ENCODE measurements around the gene MACROH2A2. TPM values are rescaled to one million over a fixed set of nuclear protein-coding genes. Genes with fewer than 3 reads are reported as not detected.
"Not testable (repeated sequence)": the region's sequence is repeated elsewhere in the genome, so short reads cannot be mapped to it uniquely, and the experiment has no call there.

Gene MACROH2A2
- total and polyA plus RNA-seq, 2 donors = 15.2 to 18.4 TPM

DNA sequence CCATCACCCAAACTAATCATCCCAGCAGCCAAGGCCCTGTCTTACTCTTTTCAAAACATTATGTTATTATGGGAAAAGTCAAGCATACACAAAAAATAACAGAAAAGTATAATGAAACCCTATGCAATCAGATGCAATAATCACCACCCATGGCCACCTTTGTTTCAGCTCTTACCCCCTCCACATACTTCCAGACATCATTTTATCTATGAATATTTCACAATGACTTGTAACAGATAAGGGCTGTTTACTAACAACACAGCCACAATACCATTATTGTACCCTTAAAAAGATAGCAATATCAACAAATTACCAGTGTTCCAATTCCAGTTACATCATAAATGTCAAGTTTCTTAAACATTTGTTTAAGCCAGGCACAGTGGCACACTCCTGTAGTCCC, 44.8 kb downstream of the MACROH2A2 start:
- no peaks in the 10 kb centered on the region for H3K36me3 ChIP-seq (ENCODE audit: insufficient read depth)
- DNase-seq (ENCODE audit: extremely low spot score) = no peak
- H3K4me3 ChIP-seq (ENCODE audit: low read depth, low read length) = no peak overlapping the region
- H3K27ac ChIP-seq (ENCODE audit: low read depth) = no peak overlapping the region
- H3K4me1 ChIP-seq (ENCODE audit: insufficient read depth) = no peaks in the 10 kb centered on the region

GRCh38 chr10:70098271-70098670, 45.6 kb downstream of the MACROH2A2 start:
- 94% methylated on average over 3 of the region's 3 CpGs for WGBS
- H3K4me1 ChIP-seq (ENCODE audit: insufficient read depth) = no peaks in the 10 kb centered on the region
- H3K36me3 ChIP-seq (ENCODE audit: insufficient read depth) = peaks cover 2% of the 10 kb centered on the region
- no peak for DNase-seq (ENCODE audit: extremely low spot score)
- no peak overlapping the region for H3K4me3 ChIP-seq (ENCODE audit: low read depth, low read length)
- H3K27ac ChIP-seq (ENCODE audit: low read depth) = no peak overlapping the region

- WGBS = 79% methylated on average over 11 of the region's 11 CpGs
- not testable (repeated sequence) for H3K4me1 ChIP-seq (ENCODE audit: insufficient read depth); DNase-seq (ENCODE audit: extremely low spot score); H3K27ac ChIP-seq (ENCODE audit: low read depth); H3K36me3 ChIP-seq (ENCODE audit: insufficient read depth); H3K4me3 ChIP-seq (ENCODE audit: low read depth, low read length)
These were observed 48.5 kb downstream of the MACROH2A2 start for GRCh38 chr10:70101068-70101562.

DNA sequence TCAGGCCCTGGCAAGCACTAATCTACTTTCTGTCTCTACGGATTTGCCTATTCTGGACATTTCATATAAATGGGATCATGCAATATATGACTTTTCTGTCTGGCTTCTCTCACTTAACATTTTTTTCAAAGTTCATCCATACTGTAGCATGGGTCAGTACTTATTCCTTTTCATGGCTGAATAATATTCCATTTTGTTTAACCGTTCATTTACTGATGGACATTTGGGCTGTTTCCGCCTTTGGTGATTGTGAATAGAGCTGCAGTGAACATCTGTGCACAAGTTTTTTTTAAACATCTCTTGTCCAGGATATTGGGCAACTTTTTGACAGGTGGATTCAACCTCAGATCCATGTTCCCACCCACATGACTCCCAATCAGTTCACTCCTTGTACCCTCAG, 49.0 kb downstream of the MACROH2A2 start:
- peaks cover 2% of the 10 kb centered on the region for H3K36me3 ChIP-seq (ENCODE audit: insufficient read depth)
- no peak overlapping the region for H3K27ac ChIP-seq (ENCODE audit: low read depth)
- H3K4me1 ChIP-seq (ENCODE audit: insufficient read depth) = no peaks in the 10 kb centered on the region
- no peak overlapping the region for H3K4me3 ChIP-seq (ENCODE audit: low read depth, low read length)
- no peak for DNase-seq (ENCODE audit: extremely low spot score)
- 85% methylated on average over 3 of the region's 3 CpGs for WGBS

GRCh38 chr10:70106958-70107791, 54.5 kb downstream of the MACROH2A2 start:
- no peak overlapping the region for H3K4me3 ChIP-seq (ENCODE audit: low read depth, low read length)
- H3K4me1 ChIP-seq (ENCODE audit: insufficient read depth) = no peaks in the 10 kb centered on the region
- no peak for DNase-seq (ENCODE audit: extremely low spot score)
- WGBS = 73% methylated on average over 22 of the region's 22 CpGs
- peaks cover 2% of the 10 kb centered on the region for H3K36me3 ChIP-seq (ENCODE audit: insufficient read depth)
- no peak overlapping the region for H3K27ac ChIP-seq (ENCODE audit: low read depth)

GRCh38 chr10:70109064-70109729, 56.6 kb downstream of the MACROH2A2 start:
- H3K36me3 ChIP-seq (ENCODE audit: insufficient read depth) = no peaks in the 10 kb centered on the region
- 91% methylated on average over 18 of the region's 18 CpGs for whole genome bisulfite sequencing
- no peak overlapping the region for H3K27ac ChIP-seq (ENCODE audit: low read depth)
- no peak for DNase-seq (ENCODE audit: extremely low spot score)
- no peaks in the 10 kb centered on the region for H3K4me1 ChIP-seq (ENCODE audit: insufficient read depth)
- no peak overlapping the region for H3K4me3 ChIP-seq (ENCODE audit: low read depth, low read length)

DNA sequence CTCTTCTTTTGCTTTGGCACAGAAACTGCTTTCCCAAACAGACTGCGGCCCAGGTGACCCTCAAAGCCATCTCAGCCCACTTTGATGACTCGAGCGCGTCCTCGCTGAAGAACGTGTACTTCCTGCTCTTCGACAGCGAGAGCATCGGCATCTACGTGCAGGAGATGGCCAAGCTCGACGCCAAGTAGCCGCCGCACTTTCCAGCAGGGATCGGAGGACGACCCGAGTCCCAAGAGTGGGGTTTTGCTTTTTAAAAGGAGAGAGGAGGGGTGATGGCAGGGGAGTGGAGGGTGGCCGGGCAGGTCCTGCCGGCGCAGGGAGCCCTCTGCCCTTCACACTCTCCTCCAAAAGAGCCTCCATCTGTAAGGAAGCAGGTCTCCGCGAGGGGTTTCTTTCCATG, 58.9 kb downstream of the MACROH2A2 start:
- DNase-seq (ENCODE audit: extremely low spot score) = no peak
- Histone ChIP-seq H3K27ac (ENCODE audit: low read depth) (no peak overlapping the region), H3K4me3 (ENCODE audit: low read depth, low read length) (no peak overlapping the region), H3K36me3 (ENCODE audit: insufficient read depth) (no peaks in the 10 kb centered on the region), H3K4me1 (ENCODE audit: insufficient read depth) (no peaks in the 10 kb centered on the region)
- WGBS = 91% methylated on average over 22 of the region's 22 CpGs

- Histone ChIP-seq H3K4me1 (ENCODE audit: insufficient read depth) (no peaks in the 10 kb centered on the region), H3K4me3 (ENCODE audit: low read depth, low read length) (no peak overlapping the region)
- WGBS = 86% methylated on average over 8 of the region's 8 CpGs
These were observed 59.4 kb downstream of the MACROH2A2 start for GRCh38 chr10:70112071-70112470.

GRCh38 chr10:70114902-70115301, 62.3 kb downstream of the MACROH2A2 start:
- whole genome bisulfite sequencing = 97% methylated on average over 15 of the region's 15 CpGs
- Histone ChIP-seq H3K4me1 (ENCODE audit: insufficient read depth) (no peaks in the 10 kb centered on the region), H3K27ac (ENCODE audit: low read depth) (no peak overlapping the region), H3K4me3 (ENCODE audit: low read depth, low read length) (no peak overlapping the region), H3K36me3 (ENCODE audit: insufficient read depth) (peaks cover 2% of the 10 kb centered on the region)
- DNase-seq (ENCODE audit: extremely low spot score) = no peak

More at GRCh38 chr10:70112071-70112470, 59.4 kb downstream of the MACROH2A2 start:
- H3K36me3 ChIP-seq (ENCODE audit: insufficient read depth) = no peaks in the 10 kb centered on the region
- no peak overlapping the region for H3K27ac ChIP-seq (ENCODE audit: low read depth)
- no peak for DNase-seq (ENCODE audit: extremely low spot score)

DNA sequence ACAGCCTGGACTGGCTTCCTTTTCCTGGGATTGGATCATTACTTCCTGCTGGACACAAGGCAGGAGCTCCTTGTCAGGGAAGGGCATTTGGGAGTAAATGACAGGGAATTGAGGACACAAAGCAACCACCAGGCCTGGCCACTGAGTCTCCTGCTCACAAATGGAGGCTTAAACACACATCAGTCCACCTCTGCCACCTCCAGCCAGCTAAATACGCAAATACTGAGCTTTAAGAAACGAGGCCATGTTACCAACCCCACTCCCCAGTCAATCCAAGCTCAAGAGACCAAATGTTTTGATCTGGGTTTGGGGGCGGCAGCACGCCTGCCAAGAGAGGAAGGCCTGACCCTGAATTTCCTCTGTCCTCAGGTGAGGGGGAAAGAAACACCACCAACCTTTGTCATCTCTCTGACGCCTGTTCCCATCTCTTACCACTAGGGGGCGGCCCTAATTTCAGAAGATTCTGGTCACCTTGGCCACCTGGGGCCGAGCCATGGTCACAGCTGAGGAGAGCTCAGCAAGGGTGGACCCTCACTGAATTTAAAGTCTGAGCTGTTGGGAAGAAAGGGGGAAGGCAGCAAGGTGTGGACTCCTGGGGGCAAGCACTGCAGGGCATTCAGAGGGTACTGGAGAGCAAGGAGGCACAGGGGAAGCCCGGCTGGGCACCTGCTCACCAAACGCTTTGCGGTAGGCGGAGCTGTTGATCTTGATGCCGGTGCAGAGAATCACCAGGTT, 63.5 kb downstream of the MACROH2A2 start:
- DNase-seq (ENCODE audit: extremely low spot score) = no peak
- Histone ChIP-seq H3K4me1 (ENCODE audit: insufficient read depth) (no peaks in the 10 kb centered on the region), H3K4me3 (ENCODE audit: low read depth, low read length) (no peak overlapping the region), H3K36me3 (ENCODE audit: insufficient read depth) (peaks cover 2% of the 10 kb centered on the region), H3K27ac (ENCODE audit: low read depth) (no peak overlapping the region)
- WGBS = 53% methylated on average over 12 of the region's 12 CpGs

GRCh38 chr10:70117646-70118045, 65.0 kb downstream of the MACROH2A2 start:
- Histone ChIP-seq H3K4me3 (ENCODE audit: low read depth, low read length) (no peak overlapping the region), H3K36me3 (ENCODE audit: insufficient read depth) (peaks cover 2% of the 10 kb centered on the region), H3K4me1 (ENCODE audit: insufficient read depth) (no peaks in the 10 kb centered on the region), H3K27ac (ENCODE audit: low read depth) (no peak overlapping the region)
- no peak for DNase-seq (ENCODE audit: extremely low spot score)
- 83% methylated on average over 10 of the region's 10 CpGs for WGBS

GRCh38 chr10:70118196-70118595, 65.5 kb downstream of the MACROH2A2 start:
- Histone ChIP-seq H3K36me3 (ENCODE audit: insufficient read depth) (peaks cover 2% of the 10 kb centered on the region), H3K4me3 (ENCODE audit: low read depth, low read length) (no peak overlapping the region), H3K27ac (ENCODE audit: low read depth) (no peak overlapping the region), H3K4me1 (ENCODE audit: insufficient read depth) (no peaks in the 10 kb centered on the region)
- 88% methylated on average over 3 of the region's 3 CpGs for WGBS
- DNase-seq (ENCODE audit: extremely low spot score) = no peak

GRCh38 chr10:70119197-70119596, 66.6 kb downstream of the MACROH2A2 start:
- WGBS = 93% methylated on average over 7 of the region's 7 CpGs
- Histone ChIP-seq H3K4me3 (ENCODE audit: low read depth, low read length) (no peak overlapping the region), H3K27ac (ENCODE audit: low read depth) (no peak overlapping the region), H3K4me1 (ENCODE audit: insufficient read depth) (no peaks in the 10 kb centered on the region), H3K36me3 (ENCODE audit: insufficient read depth) (peaks cover 2% of the 10 kb centered on the region)
- no peak for DNase-seq (ENCODE audit: extremely low spot score)

Measured in urinary bladder (tissue), 4 donors.